ENCODE data around the gene MDK. TPM values are rescaled to one million over a fixed set of nuclear protein-coding genes. Genes with fewer than 3 reads are reported as not detected.

The MDK gene
- total RNA-seq, 1 donor from 2014 or later, result 499 TPM

DNA sequence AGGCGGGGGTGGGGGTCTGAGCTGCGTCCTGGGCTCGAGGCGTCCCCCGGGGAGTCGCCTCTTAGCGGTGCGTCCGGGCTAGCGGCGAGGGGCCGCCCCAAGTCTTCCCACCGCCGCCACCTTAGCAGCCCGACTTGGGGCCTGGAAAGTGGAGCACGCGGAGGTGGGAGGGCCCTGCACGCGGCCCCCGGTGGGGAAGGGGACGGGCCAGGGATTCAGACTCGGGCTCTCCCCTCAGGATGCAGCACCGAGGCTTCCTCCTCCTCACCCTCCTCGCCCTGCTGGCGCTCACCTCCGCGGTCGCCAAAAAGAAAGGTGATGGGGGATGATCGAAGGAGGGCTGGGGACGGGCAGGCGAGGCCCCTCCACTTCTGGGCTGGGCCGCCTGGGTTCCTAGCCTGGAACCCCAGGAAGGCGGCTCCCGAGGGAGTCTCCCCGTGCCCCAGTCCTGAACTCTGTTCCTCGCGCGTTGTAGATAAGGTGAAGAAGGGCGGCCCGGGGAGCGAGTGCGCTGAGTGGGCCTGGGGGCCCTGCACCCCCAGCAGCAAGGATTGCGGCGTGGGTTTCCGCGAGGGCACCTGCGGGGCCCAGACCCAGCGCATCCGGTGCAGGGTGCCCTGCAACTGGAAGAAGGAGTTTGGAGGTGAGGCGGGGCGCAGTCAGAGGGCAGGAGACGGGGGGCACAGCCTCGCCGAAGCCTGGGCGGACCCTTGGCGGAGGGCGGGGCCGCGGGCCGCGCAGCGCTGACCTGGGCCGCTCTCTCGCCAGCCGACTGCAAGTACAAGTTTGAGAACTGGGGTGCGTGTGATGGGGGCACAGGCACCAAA lies 563 bp downstream of the MDK start:
- DNase-seq (ENCODE audit: extremely low read depth, low read depth, low spot score), result no peak

DNA sequence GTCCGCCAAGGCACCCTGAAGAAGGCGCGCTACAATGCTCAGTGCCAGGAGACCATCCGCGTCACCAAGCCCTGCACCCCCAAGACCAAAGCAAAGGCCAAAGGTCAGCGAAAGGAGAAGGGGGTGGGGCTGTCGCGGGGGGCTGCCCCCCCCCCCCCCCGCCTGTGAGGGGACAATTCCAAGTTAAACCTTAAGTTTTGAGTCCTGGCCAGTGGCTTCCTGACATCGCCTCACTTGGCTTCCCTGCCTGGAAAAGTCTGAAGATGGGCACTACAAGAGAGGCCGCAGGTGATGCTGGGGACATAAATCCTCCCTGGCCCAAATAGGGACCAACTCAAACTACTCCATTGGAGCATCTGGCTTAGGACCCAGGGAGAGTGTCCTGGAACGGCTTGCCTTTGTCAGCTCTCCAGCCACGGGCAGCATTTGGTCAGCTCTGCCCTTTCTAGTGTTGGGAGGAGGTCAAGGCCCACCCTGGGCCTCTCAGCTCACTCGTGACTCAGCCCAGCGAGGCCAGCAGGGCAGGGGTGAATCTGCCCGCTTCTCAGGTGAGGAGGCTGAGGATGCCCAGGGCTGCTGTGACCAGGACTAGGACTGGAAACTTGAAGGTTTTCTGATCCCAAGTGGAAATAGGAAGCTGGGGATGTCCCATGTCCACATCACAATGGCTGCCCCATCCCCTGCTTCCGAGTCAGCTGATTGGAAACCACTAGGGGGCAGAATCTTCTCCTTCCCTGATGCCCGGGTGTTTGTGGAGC lies 1.4 kb downstream of the MDK start:
- DNase-seq (ENCODE audit: extremely low read depth, low read depth, low spot score), result no peak

DNA sequence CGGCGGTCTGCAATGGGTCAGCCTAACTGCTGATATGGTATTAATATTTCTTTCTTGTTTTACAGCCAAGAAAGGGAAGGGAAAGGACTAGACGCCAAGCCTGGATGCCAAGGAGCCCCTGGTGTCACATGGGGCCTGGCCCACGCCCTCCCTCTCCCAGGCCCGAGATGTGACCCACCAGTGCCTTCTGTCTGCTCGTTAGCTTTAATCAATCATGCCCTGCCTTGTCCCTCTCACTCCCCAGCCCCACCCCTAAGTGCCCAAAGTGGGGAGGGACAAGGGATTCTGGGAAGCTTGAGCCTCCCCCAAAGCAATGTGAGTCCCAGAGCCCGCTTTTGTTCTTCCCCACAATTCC lies 1.9 kb downstream of the MDK start:
- DNase-seq (ENCODE audit: extremely low read depth, low read depth, low spot score), result no peak

DNA sequence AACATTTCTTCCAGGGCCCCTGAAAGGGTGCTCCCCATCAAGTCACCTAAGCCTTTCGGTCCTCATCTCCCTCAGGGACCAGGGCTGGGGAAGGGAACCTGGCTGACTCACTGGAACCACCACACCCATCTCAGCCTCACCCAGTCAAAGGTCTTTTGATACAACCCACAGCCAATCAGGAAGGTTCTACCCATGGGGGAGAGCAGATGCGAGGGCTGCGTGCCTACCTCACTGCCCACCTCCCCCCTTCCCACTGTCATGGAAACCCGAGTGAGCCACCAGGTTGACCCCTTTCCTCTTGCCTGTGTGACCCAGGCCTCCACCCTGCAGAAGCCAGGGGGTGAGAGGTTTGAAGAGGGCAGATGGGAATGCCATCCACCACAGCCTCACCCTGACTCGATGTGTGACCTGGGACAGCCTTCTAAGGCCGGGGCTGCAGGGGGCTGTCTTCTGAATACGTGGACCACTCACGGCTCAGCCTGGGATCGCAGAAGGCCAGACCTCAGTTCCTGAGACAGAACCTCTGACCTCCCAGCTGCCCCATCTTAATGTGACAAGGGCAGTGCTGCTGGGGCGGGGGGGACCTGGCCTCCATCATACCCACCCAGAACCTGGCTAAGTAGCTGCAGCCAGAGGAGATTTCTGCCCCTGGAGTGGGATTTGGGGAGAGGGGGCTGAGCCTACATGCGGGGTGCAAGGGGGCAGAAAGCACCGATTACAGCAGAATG lies 2.7 kb downstream of the MDK start:
- no peak for DNase-seq (ENCODE audit: extremely low read depth, low read depth, low spot score)

DNA sequence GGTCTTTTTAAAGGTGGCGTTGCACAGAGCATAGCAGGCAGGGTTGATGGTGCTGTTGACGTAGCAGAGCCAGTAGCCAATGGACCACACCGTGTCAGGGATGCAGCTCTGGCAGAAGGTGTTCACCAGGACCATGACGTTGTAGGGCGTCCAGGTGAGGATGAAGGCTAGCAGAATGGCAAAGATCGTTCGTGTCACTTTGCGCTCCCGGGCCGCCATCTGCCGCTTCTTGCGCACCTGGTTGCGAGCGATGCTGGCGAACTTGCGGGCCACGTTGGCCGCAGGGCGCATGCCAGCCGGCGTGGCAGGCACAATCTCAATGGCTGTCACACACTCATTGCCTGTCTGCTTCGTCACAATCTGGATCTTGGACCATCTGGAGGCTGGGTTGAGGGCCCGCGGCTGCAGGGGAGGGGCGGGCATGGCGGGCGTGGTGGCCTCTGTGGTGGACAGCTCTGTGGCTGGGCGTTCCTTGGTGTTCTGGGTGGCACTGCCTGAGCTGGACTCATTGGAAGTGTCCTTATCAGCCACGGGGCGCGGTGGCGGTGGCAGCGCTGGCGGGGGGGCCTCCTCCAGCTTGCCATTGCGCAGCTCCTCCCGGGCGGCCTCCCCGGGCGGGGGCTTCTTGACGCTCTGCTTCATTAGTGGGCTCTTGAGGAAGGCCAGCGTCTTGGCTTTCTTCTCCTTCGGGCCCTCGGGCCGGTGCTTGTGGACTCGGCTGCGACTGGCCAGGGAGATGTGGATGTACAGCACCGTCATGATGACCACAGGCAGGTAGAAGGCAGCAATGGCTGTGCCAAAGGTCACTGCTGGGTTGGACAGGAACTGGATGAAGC lies 3.9 kb downstream of the MDK start:
- no peak for DNase-seq (ENCODE audit: extremely low read depth, low read depth, low spot score)

DNA sequence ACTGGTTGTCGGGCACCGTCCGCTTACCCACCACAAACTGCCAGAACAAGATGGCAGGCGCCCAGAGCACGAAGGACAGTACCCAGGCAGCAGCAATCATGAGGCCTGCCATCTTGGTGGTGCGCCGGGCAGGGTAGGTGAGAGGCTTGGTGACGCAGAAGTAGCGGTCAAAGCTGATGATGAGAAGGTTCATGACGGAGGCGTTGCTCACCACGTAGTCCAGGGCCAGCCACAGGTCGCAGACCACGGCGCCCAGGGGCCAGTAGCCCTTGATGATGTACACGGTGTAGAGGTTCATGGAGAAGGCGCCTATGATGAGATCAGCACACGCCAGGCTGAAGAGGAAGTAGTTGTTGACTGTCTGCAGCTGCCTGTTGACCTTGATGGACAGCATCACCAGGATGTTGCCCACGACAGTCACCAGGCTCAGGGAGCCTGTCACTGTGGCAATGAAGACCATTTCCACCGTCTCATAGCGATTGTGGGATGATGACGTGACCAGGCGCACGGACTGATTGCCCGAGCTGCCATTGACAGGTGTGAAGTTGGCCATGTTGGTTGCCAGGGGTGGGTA lies 4.6 kb downstream of the MDK start:
- DNase-seq (ENCODE audit: extremely low read depth, low read depth, low spot score), result no peak

DNA sequence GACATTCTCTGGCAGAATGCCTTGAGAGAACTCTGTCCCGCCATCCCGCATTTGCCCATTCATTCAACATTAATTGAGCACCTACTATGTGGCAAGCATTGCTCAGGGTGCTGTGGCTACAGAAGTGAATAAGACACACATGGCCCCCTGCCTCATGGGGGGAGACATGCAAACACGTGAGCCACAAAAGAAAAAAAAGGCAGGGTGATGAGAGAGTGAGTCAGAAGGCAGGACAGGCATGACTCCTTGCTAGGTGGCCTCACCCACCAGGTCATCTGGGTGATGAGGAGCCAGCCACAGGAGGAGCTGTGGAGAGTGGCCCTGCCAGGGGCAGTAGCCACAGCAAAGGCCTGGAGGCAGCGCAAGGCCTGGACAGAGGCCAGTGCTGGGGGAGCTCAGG lies 5.2 kb downstream of the MDK start:
- no peak for DNase-seq (ENCODE audit: extremely low read depth, low read depth, low spot score)

- DNase-seq (ENCODE audit: extremely low read depth, low read depth, low spot score), result no peak
Observed at GRCh38 chr11:46387456-46387855, 6.0 kb downstream of the MDK start.

DNA sequence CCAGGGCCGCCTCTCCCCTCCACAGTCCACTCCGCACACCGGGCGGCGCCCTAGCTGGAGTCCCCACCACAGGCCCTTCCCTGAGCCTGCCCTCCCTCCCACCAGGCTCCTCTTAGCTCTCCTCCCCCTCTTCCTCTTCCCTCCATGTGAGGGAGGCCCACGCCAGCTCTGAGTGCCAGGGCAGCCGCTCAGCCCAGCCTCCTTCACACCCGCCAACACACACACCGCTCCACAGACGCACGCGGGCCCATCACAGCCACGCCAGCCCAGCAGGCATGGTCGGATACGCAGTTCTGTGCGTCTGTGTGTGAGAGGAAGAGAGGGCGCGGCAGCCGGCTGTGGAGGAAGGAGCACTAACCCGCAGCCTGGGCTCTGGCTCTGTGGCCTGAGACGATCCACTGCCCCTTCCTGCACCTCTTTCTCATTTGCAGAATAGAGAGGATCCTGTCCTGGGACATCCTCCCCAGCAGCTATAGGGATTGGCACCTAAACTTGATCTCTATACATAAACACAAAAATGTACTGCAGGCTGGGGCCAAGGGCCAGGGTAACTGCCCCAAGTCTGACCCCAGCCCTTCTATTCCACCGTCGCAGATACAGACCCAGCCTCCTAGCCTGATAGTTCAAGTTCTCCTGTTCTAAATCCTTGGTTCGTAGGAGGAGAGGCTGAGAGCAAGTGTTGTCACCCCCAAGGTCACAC lies 6.6 kb downstream of the MDK start:
- no peak for DNase-seq (ENCODE audit: extremely low read depth, low read depth, low spot score)

GRCh38 chr11:46388619-46389449 lies 7.4 kb downstream of the MDK start:
- DNase-seq (ENCODE audit: extremely low read depth, low read depth, low spot score), result no peak

DNA sequence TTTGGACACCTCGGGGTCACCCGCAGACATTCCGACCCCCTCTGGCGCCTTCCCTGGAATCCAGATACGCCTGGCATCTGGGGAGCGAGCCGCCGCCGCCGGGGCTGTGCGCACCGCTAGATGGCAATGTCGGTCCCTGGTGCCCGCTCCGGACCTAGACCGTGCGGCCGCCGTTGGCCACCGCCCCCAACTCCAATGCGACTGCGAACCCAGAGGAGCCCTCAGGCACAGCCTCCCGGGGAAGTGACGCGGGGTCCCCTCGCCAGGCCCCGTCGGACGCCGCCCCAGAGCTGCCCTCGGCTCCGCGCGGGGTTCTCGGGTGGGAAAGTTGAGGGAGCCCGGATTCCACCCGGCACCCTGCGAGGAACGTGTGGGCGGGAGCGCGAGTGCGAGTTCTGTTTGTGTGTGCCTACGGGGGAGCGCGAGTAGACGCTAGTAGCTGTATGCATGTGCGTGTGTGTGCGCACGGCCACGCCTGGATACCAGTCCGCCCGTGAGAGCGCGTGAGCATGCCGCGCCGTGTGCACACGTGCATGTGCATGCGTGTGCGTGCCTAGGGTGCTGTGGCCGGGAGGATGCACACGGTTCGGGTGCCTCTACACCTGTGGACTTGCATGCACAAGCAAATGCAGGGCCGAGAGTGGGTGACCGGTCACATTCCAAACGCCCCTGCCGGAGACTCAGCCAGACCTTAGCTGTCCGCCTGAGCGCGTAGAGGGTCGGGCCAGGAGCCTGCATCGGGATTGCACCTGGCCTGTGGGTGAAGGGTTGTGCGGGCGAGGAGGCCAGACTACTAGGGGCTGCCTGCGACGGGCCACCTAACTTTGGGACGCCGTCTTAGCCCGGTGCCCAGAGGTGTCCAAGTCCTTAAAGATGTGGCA lies 8.2 kb downstream of the MDK start:
- DNase-seq (ENCODE audit: extremely low read depth, low read depth, low spot score), result no peak

- DNase-seq (ENCODE audit: extremely low read depth, low read depth, low spot score), result no peak
Observed at GRCh38 chr11:46390331-46391171, 9.1 kb downstream of the MDK start.

GRCh38 chr11:46391186-46391577 lies 9.7 kb downstream of the MDK start:
- DNase-seq (ENCODE audit: extremely low read depth, low read depth, low spot score), result no peak

- no peak for DNase-seq (ENCODE audit: extremely low read depth, low read depth, low spot score)
Observed at GRCh38 chr11:46391578-46392420, 10.3 kb downstream of the MDK start, which contains the start of gene CHRM4. Gene CHRM4, minus strand, starts transcription at chr11:46391776. Its CDS starts 5,219 bp downstream, at chr11:46386557.

GRCh38 chr11:46392421-46393230 lies 11.2 kb downstream of the MDK start:
- DNase-seq (ENCODE audit: extremely low read depth, low read depth, low spot score), result no peak
